Measurements from ENCODE around the gene SYP.

SYP gene

GRCh38 chrX:49214416-49214815 lies 14.4 kb upstream of the SYP start:
- Histone ChIP-seq H3K36me3 (ENCODE audit: control insufficient read depth, insufficient read depth, low read length) (no peaks in the 10 kb centered on the region), H3K9me3 (ENCODE audit: control insufficient read depth, low read length) (no peaks in the 10 kb centered on the region), H3K4me3 (ENCODE audit: low read length) (no peak overlapping the region), H3K4me1 (ENCODE audit: control insufficient read depth, insufficient read depth, low read length) (no peaks in the 10 kb centered on the region), H3K27me3 (ENCODE audit: control insufficient read depth, insufficient read depth, low read length) (no peaks in the 10 kb centered on the region), H3K9ac (ENCODE audit: low read length) (no peak overlapping the region)

GRCh38 chrX:49212861-49213260 lies 12.9 kb upstream of the SYP start:
- Histone ChIP-seq H3K4me1 (ENCODE audit: control insufficient read depth, insufficient read depth, low read length) (no peaks in the 10 kb centered on the region), H3K9ac (ENCODE audit: low read length) (no peak overlapping the region), H3K27me3 (ENCODE audit: control insufficient read depth, insufficient read depth, low read length) (no peaks in the 10 kb centered on the region), H3K36me3 (ENCODE audit: control insufficient read depth, insufficient read depth, low read length) (no peaks in the 10 kb centered on the region), H3K9me3 (ENCODE audit: control insufficient read depth, low read length) (no peaks in the 10 kb centered on the region), H3K4me3 (ENCODE audit: low read length) (no peak overlapping the region)

DNA sequence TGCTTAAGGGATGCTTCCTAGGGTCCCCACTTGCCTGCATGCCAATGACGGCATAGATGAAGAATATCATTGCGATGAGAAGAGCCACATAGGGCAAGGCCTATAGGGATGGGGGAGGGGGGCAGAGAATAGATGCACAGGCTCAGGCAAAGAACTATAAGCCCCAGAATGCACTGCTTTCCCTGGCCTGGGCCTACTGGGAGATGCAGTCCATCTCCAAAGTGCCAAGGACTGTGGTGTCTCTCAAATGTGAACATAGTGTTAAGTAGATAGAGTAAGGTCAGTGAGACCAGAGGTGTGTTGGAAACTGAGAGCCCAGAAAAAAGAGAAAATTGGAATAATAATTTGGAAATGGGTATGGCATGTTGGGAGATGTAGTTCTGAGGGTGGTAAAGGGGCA lies 12.2 kb upstream of the SYP start:
- Histone ChIP-seq H3K4me3 (ENCODE audit: low read length) (no peak overlapping the region), H3K27me3 (ENCODE audit: control insufficient read depth, insufficient read depth, low read length) (no peaks in the 10 kb centered on the region), H3K9ac (ENCODE audit: low read length) (no peak overlapping the region), H3K36me3 (ENCODE audit: control insufficient read depth, insufficient read depth, low read length) (no peaks in the 10 kb centered on the region), H3K4me1 (ENCODE audit: control insufficient read depth, insufficient read depth, low read length) (no peaks in the 10 kb centered on the region), H3K9me3 (ENCODE audit: control insufficient read depth, low read length) (no peaks in the 10 kb centered on the region)

DNA sequence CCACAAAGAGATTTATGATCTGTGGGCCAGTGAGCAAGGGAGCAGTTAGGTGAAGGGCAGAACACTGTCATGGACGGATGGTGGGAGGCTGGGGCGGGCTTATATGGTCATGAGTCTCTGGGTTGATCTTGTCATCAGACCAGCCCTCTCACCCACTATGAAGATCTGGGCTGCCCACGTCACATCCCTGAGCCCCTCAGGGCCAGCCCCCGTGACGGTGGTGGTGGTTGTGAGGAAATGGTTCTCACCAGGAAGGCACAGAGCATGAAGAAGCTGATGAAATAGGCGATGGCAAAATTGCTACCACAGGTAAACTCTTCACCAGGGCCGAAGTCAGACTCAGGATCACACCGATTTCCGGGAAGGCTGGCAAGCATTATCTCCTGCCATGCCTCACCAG lies 11.1 kb upstream of the SYP start:
- Histone ChIP-seq H3K4me3 (ENCODE audit: low read length) (no peak overlapping the region), H3K36me3 (ENCODE audit: control insufficient read depth, insufficient read depth, low read length) (no peaks in the 10 kb centered on the region), H3K9me3 (ENCODE audit: control insufficient read depth, low read length) (no peaks in the 10 kb centered on the region), H3K9ac (ENCODE audit: low read length) (no peak overlapping the region), H3K27me3 (ENCODE audit: control insufficient read depth, insufficient read depth, low read length) (no peaks in the 10 kb centered on the region), H3K4me1 (ENCODE audit: control insufficient read depth, insufficient read depth, low read length) (no peaks in the 10 kb centered on the region)

DNA sequence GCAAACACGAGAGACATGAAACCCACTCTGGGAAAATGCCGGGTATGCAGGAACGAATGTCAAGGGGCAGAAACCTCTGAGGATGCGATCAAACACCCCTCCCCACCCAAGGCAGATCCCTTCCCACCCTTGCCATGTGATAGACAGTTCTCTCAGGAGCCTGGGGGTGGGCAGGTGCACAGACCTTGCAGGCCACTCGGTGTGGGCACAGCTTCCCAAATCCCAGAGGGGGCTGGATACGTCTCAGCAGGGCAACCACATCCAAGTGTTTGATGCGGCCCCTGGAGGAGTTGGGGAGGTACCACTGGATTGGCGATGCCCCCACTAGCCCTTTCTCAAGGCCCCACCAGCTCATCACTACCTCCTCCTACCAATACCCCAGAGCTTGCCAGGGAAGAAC lies 10.4 kb upstream of the SYP start:
- Histone ChIP-seq H3K4me1 (ENCODE audit: control insufficient read depth, insufficient read depth, low read length) (no peaks in the 10 kb centered on the region), H3K4me3 (ENCODE audit: low read length) (no peak overlapping the region), H3K9ac (ENCODE audit: low read length) (no peak overlapping the region), H3K9me3 (ENCODE audit: control insufficient read depth, low read length) (no peaks in the 10 kb centered on the region), H3K27me3 (ENCODE audit: control insufficient read depth, insufficient read depth, low read length) (no peaks in the 10 kb centered on the region), H3K36me3 (ENCODE audit: control insufficient read depth, insufficient read depth, low read length) (no peaks in the 10 kb centered on the region)

GRCh38 chrX:49209434-49210251 lies 9.7 kb upstream of the SYP start:
- H3K27me3 ChIP-seq (ENCODE audit: control insufficient read depth, insufficient read depth, low read length) = no peaks in the 10 kb centered on the region
- no peak overlapping the region for H3K4me3 ChIP-seq (ENCODE audit: low read length)
- no peaks in the 10 kb centered on the region for H3K9me3 ChIP-seq (ENCODE audit: control insufficient read depth, low read length)
- no peaks in the 10 kb centered on the region for H3K36me3 ChIP-seq (ENCODE audit: control insufficient read depth, insufficient read depth, low read length)
- H3K4me1 ChIP-seq (ENCODE audit: control insufficient read depth, insufficient read depth, low read length) = no peaks in the 10 kb centered on the region
- no peak overlapping the region for H3K9ac ChIP-seq (ENCODE audit: low read length)

GRCh38 chrX:49208399-49208798 lies 8.4 kb upstream of the SYP start:
- Histone ChIP-seq H3K9ac (ENCODE audit: low read length) (no peak overlapping the region), H3K27me3 (ENCODE audit: control insufficient read depth, insufficient read depth, low read length) (no peaks in the 10 kb centered on the region), H3K4me1 (ENCODE audit: control insufficient read depth, insufficient read depth, low read length) (no peaks in the 10 kb centered on the region), H3K9me3 (ENCODE audit: control insufficient read depth, low read length) (no peaks in the 10 kb centered on the region), H3K4me3 (ENCODE audit: low read length) (no peak overlapping the region), H3K36me3 (ENCODE audit: control insufficient read depth, insufficient read depth, low read length) (no peaks in the 10 kb centered on the region)

GRCh38 chrX:49206543-49206942 lies 6.5 kb upstream of the SYP start:
- Histone ChIP-seq H3K36me3 (ENCODE audit: control insufficient read depth, insufficient read depth, low read length) (no peaks in the 10 kb centered on the region), H3K9ac (ENCODE audit: low read length) (no peak overlapping the region), H3K4me3 (ENCODE audit: low read length) (no peak overlapping the region), H3K9me3 (ENCODE audit: control insufficient read depth, low read length) (no peaks in the 10 kb centered on the region), H3K27me3 (ENCODE audit: control insufficient read depth, insufficient read depth, low read length) (no peaks in the 10 kb centered on the region), H3K4me1 (ENCODE audit: control insufficient read depth, insufficient read depth, low read length) (no peaks in the 10 kb centered on the region)

- H3K27me3 ChIP-seq (ENCODE audit: control insufficient read depth, insufficient read depth, low read length) = no peaks in the 10 kb centered on the region
- no peaks in the 10 kb centered on the region for H3K9me3 ChIP-seq (ENCODE audit: control insufficient read depth, low read length)
- no peaks in the 10 kb centered on the region for H3K36me3 ChIP-seq (ENCODE audit: control insufficient read depth, insufficient read depth, low read length)
- H3K9ac ChIP-seq (ENCODE audit: low read length) = no peak overlapping the region
- no peaks in the 10 kb centered on the region for H3K4me1 ChIP-seq (ENCODE audit: control insufficient read depth, insufficient read depth, low read length)
- no peak overlapping the region for H3K4me3 ChIP-seq (ENCODE audit: low read length)
These were observed 5.5 kb upstream of the SYP start for GRCh38 chrX:49205443-49205842.

DNA sequence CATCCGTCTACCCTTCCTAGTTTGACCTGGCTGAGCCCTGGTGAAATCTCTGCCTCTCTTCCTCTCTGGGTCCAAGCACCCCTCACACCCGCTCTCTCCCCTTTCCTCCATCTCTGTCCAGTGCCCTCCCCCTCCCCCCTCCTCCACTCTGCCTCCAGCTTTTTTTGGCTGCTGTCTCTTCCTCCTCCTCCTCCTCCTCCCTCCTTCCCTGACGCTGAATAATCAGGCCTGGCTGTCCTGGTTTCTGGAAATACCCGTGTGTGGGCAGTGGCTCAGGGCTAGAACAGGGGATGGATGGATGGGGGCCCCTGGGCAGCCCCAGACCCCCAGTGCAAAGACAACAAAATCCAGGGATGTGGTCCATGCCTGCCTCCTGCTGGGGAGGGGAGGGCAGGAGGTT lies 4.7 kb upstream of the SYP start:
- Histone ChIP-seq H3K9ac (ENCODE audit: low read length) (no peak overlapping the region), H3K4me1 (ENCODE audit: control insufficient read depth, insufficient read depth, low read length) (no peaks in the 10 kb centered on the region), H3K27me3 (ENCODE audit: control insufficient read depth, insufficient read depth, low read length) (no peaks in the 10 kb centered on the region), H3K4me3 (ENCODE audit: low read length) (no peak overlapping the region), H3K36me3 (ENCODE audit: control insufficient read depth, insufficient read depth, low read length) (no peaks in the 10 kb centered on the region), H3K9me3 (ENCODE audit: control insufficient read depth, low read length) (no peaks in the 10 kb centered on the region)

DNA sequence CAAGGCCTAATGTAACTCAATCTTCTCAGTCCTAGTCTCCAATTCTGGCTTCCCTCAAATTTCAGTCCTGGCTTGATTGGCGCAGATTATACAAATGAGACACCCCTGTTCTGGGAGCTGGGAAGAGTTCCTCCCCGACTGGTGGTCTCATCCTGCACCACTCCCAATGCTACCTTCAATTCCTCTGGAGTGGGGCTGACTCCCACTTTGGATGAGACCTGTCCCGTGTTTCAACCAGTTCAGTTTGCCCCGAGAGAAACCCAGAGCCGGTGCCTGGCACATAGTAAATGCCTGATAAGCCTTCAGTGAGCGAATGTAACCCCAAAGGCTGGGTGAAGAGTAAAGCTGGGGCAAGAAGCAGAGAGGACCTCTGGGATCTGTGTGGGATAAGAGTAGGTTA lies 4.0 kb upstream of the SYP start:
- H3K36me3 ChIP-seq (ENCODE audit: control insufficient read depth, insufficient read depth, low read length) = no peaks in the 10 kb centered on the region
- H3K9ac ChIP-seq (ENCODE audit: low read length) = no peak overlapping the region
- H3K4me3 ChIP-seq (ENCODE audit: low read length) = no peak overlapping the region
- H3K4me1 ChIP-seq (ENCODE audit: control insufficient read depth, insufficient read depth, low read length) = no peaks in the 10 kb centered on the region
- no peaks in the 10 kb centered on the region for H3K27me3 ChIP-seq (ENCODE audit: control insufficient read depth, insufficient read depth, low read length)
- no peaks in the 10 kb centered on the region for H3K9me3 ChIP-seq (ENCODE audit: control insufficient read depth, low read length)

GRCh38 chrX:49203536-49203935 lies 3.5 kb upstream of the SYP start:
- Histone ChIP-seq H3K27me3 (ENCODE audit: control insufficient read depth, insufficient read depth, low read length) (no peaks in the 10 kb centered on the region), H3K9ac (ENCODE audit: low read length) (no peak overlapping the region), H3K4me3 (ENCODE audit: low read length) (no peak overlapping the region), H3K36me3 (ENCODE audit: control insufficient read depth, insufficient read depth, low read length) (no peaks in the 10 kb centered on the region), H3K9me3 (ENCODE audit: control insufficient read depth, low read length) (no peaks in the 10 kb centered on the region), H3K4me1 (ENCODE audit: control insufficient read depth, insufficient read depth, low read length) (no peaks in the 10 kb centered on the region)

DNA sequence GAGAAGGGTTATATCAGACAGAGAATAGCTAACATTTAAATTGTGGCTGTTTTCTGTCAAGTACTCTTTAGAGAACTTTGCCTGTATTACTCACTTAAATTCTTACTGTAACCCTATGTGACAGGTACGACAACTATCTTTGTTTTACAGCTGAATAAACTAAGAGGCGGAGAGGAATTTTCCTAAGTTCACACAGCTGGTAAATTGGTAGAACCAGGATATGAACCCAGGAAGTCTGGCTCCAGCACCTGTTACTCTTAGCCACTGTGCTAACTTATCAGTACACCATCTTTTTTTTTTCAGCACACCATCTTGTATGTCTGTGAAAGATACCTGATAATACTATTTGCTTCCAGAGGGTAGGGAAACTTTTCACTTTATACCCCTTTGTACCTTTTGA lies 2.0 kb upstream of the SYP start:
- Histone ChIP-seq H3K27me3 (ENCODE audit: control insufficient read depth, insufficient read depth, low read length) (no peaks in the 10 kb centered on the region), H3K4me3 (ENCODE audit: low read length) (no peak overlapping the region), H3K4me1 (ENCODE audit: control insufficient read depth, insufficient read depth, low read length) (no peaks in the 10 kb centered on the region), H3K36me3 (ENCODE audit: control insufficient read depth, insufficient read depth, low read length) (no peaks in the 10 kb centered on the region), H3K9me3 (ENCODE audit: control insufficient read depth, low read length) (no peaks in the 10 kb centered on the region), H3K9ac (ENCODE audit: low read length) (no peak overlapping the region)

Data from mucosa of stomach (tissue), 1 donor.